Loucy (cell line): ENCODE measurements around the gene STRBP.

Source experiments
- H2AFZ ChIP-seq: fragments of 200-600 bp; sonication (generic); 2 replicates; pipeline ENCODE4 v1.6.0; 2016; ENCODE audit warnings: antibody characterized with exemption, mild to moderate bottlenecking, low read length, moderate library complexity
- H3F3A ChIP-seq: fragments of 200-600 bp; 2 replicates; pipeline ENCODE4 v1.6.0; 2016; ENCODE audit warnings: antibody characterized with exemption, low read depth, mild to moderate bottlenecking
- H3K27me3 ChIP-seq: fragments of 200-600 bp; sonication (generic); 2 replicates; pipeline ENCODE4 v1.6.1; 2014; ENCODE audit warnings: low read length, mild to moderate bottlenecking; ENCODE audit not compliant: insufficient read depth, poor library complexity, severe bottlenecking
- H3K36me3 ChIP-seq: fragments of 200-600 bp; sonication (generic); 2 replicates; pipeline ENCODE4 v1.6.1; 2016; ENCODE audit warnings: low read length; ENCODE audit not compliant: insufficient read depth
- H3K4me1 ChIP-seq: fragments of 200-600 bp; sonication (generic); 2 replicates; pipeline ENCODE4 v1.5.1; 2014; ENCODE audit warnings: low read length, mild to moderate bottlenecking; ENCODE audit not compliant: insufficient read depth, poor library complexity, severe bottlenecking
- H3K4me2 ChIP-seq: fragments of 200-600 bp; sonication (generic); 2 replicates; pipeline ENCODE4 v1.6.0; 2014; ENCODE audit warnings: antibody characterized with exemption, low read length, low read depth, mild to moderate bottlenecking; ENCODE audit not compliant: poor library complexity, severe bottlenecking
- H3K4me3 ChIP-seq: fragments of 200-600 bp; sonication (generic); 2 replicates; pipeline ENCODE4 v1.5.1; 2014; ENCODE audit warnings: low read length, mild to moderate bottlenecking, mixed read lengths; ENCODE audit not compliant: poor library complexity, severe bottlenecking
- H3K79me2 ChIP-seq: fragments of 200-600 bp; sonication (generic); 2 replicates; pipeline ENCODE4 v1.6.1; 2014; ENCODE audit warnings: low read length; ENCODE audit not compliant: insufficient read depth
- H3K9ac ChIP-seq: fragments of 200-600 bp; sonication (generic); 2 replicates; pipeline ENCODE4 v1.6.0; 2014; ENCODE audit warnings: mild to moderate bottlenecking, low read depth, low read length, moderate library complexity; ENCODE audit not compliant: poor library complexity, severe bottlenecking
- H3K9me2 ChIP-seq: fragments of 200-600 bp; sonication (generic); replicated peaks from 2 replicates; pipeline ENCODE4 v1.6.1; 2016; ENCODE audit warnings: low read depth, low read length, mixed read lengths
- H3K9me3 ChIP-seq: fragments of 200-600 bp; sonication (generic); 2 replicates; pipeline ENCODE4 v1.6.1; 2014; ENCODE audit warnings: mild to moderate bottlenecking, antibody characterized with exemption, low read length, low read depth; ENCODE audit not compliant: insufficient read depth
- H4K20me1 ChIP-seq: fragments of 200-600 bp; sonication (generic); 2 replicates; pipeline ENCODE4 v1.6.0; 2014; ENCODE audit warnings: antibody characterized with exemption, low read length, mild to moderate bottlenecking; ENCODE audit not compliant: insufficient read depth, poor library complexity, severe bottlenecking
- EZH2phosphoT487 ChIP-seq: fragments of 200-600 bp; IDR thresholded peaks from 2 replicates; pipeline ENCODE4 v1.6.1; 2018; ENCODE audit warnings: antibody characterized with exemption, mild to moderate bottlenecking, moderate library complexity, borderline replicate concordance
- TF ChIP-seq, protein P1 (sequence below): fragments of 200-600 bp; sonication (generic); conservative IDR thresholded peaks from 2 replicates; pipeline ENCODE4 v1.5.1; 2014; ENCODE audit warnings: mild to moderate bottlenecking, antibody characterized with exemption, low read length

Gene STRBP

DNA sequence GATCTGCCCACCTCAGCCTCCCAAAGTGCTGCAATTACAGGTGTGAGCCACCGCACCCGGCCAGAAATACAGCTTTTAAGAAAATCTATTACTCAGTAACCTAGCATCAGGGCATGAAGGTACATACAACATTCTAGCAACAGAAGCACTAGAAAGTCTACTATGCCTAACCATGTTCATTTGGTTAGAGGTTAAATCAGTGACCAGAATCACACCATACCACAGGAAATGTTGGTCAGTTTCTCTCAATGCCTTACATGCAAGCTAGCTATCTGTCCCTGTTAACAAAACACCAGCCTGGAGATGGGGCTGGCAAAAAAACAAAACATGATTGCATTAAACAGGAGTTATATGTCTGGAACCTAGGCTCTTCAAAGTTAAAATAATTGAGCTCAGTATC, 104.1 kb downstream of the STRBP start:
- Histone ChIP-seq H3K4me3 (no peak overlapping the region), H2AFZ (no peak overlapping the region), H3K36me3 (0 out of 2 replicates have a peak, but pooled peaks cover 12% of the 10 kb centered on the region), H3F3A (no peaks in the 10 kb centered on the region), H4K20me1 (no peaks in the 10 kb centered on the region), H3K79me2 (no peaks in the 10 kb centered on the region), H3K9ac (no peak overlapping the region), H3K4me2 (no peak overlapping the region), H3K4me1 (no peaks in the 10 kb centered on the region), H3K27me3 (no peaks in the 10 kb centered on the region), H3K9me2 (no peaks in the 10 kb centered on the region), H3K9me3 (no peaks in the 10 kb centered on the region)
- no peak for TF ChIP-seq EZH2phosphoT487
- TF ChIP-seq, protein P1, sequence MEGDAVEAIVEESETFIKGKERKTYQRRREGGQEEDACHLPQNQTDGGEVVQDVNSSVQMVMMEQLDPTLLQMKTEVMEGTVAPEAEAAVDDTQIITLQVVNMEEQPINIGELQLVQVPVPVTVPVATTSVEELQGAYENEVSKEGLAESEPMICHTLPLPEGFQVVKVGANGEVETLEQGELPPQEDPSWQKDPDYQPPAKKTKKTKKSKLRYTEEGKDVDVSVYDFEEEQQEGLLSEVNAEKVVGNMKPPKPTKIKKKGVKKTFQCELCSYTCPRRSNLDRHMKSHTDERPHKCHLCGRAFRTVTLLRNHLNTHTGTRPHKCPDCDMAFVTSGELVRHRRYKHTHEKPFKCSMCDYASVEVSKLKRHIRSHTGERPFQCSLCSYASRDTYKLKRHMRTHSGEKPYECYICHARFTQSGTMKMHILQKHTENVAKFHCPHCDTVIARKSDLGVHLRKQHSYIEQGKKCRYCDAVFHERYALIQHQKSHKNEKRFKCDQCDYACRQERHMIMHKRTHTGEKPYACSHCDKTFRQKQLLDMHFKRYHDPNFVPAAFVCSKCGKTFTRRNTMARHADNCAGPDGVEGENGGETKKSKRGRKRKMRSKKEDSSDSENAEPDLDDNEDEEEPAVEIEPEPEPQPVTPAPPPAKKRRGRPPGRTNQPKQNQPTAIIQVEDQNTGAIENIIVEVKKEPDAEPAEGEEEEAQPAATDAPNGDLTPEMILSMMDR, result no peak

DNA sequence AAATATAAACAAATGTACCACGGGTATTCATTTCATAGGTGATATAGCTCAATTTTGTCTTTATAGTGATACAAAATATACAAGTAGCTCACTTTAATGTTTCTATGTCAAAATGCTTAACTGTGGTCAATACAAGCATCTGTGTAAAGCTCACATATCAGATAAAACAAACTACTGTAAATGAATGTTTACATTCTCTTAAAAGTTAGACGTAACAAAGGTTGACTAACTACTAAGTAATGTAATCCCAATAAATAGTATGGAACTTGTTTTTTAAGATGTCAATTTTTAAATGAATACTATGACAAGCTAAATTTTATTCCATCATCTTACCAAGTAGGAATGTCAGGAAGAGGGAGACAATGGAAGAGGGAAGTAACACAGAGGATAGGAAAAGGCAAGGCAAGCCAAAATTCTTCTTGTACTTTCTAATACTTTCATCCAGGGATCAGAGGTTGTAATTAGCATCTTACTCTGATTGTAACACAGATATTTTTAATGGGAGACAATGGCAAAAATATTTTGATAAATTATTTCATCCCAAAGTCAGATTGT, 105.5 kb downstream of the STRBP start:
- no peak overlapping the region for H3K4me3 ChIP-seq
- H3K79me2 ChIP-seq, result no peaks in the 10 kb centered on the region
- H3K27me3 ChIP-seq, result no peaks in the 10 kb centered on the region
- no peaks in the 10 kb centered on the region for H3K4me1 ChIP-seq
- H3K9me3 ChIP-seq, result no peaks in the 10 kb centered on the region
- no peaks in the 10 kb centered on the region for H3K9me2 ChIP-seq
- H3K4me2 ChIP-seq, result no peak overlapping the region
- no peaks in the 10 kb centered on the region for H4K20me1 ChIP-seq
- no peak for TF ChIP-seq EZH2phosphoT487
- TF ChIP-seq, protein P1, result no peak
- no peak overlapping the region for H2AFZ ChIP-seq
- peaks cover 20% of the 10 kb centered on the region; the same call in 1 of the 2 replicates for H3K36me3 ChIP-seq
- no peaks in the 10 kb centered on the region for H3F3A ChIP-seq
- no peak overlapping the region for H3K9ac ChIP-seq

DNA sequence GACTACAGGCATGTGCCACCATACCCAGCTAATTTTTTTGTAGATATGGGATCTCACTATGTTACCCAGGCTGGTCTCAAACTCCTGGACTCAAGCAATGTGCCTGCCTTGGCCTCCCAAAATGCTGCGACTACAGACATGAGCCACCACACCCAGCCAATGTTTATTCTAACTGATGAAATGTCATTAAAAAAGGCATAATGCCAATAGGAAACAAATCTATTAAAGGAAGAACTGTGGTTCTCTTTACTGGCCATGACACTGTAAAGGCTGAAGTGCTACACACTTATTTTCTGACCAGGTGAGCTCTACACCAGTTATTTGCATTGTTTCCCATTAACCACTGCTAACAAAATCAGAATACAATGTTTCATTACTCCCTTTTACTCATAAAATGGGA, 106.0 kb downstream of the STRBP start:
- Histone ChIP-seq H2AFZ (no peak overlapping the region), H3K9me3 (no peaks in the 10 kb centered on the region), H3K4me3 (no peak overlapping the region), H3K9ac (no peak overlapping the region), H3K4me1 (no peaks in the 10 kb centered on the region), H4K20me1 (no peaks in the 10 kb centered on the region), H3K36me3 (peaks cover 23% of the 10 kb centered on the region; the same call in 1 of the 2 replicates), H3K27me3 (no peaks in the 10 kb centered on the region), H3K4me2 (no peak overlapping the region), H3K79me2 (no peaks in the 10 kb centered on the region), H3K9me2 (no peaks in the 10 kb centered on the region), H3F3A (no peaks in the 10 kb centered on the region)
- TF ChIP-seq EZH2phosphoT487, result no peak
- TF ChIP-seq, protein P1, result no peak
